Activated naive CD4-positive, alpha-beta T cell treated with anti-CD3 and anti-CD28 coated beads, Interleukin-2, amount 50 U/mL, for 16 hours (primary cell): ENCODE data around the gene DIAPH3.

ENCODE experiments used
- DNase-seq: peaks from one replicate; pipeline ENCODE4 v3.0.0-alpha.2; 2020

The DIAPH3 gene

DNA sequence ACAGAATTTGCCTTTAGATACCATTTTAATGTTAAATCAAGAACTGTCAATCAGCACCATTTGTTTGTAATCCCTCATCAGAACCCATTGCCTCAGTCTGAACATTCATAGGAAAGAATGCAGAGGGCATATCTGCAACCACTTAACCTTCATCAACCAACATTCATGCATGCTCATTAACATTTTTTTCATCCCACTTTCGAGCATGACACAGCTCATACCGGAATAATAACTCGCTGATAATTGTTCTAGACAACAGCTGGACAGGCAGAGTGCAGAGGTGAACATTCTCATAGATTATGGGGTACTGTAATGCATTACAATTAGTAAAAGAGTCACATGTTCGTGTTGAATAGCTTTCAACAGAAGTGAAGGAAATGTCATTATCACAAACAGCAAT, 216.8 kb downstream of the DIAPH3 start:
- no peak for DNase-seq

DNA sequence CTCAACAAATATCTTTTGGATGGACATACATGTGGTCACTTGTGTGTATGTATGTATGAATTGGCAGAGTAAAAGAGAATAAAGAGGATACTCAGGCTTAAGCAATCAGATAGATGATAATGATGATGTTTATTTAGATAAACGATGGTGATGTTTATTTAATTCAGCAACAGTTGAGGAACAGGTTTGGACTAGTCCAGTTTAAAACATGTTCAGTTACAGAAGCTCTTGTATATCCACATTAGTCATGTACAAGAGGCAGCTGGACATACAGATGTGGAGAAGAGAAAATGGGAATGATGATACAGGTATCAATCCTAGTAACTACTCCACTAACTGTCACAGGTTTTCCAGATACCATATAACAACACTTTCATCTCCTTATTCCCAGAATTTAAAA, 232.1 kb downstream of the DIAPH3 start:
- no peak for DNase-seq

DNA sequence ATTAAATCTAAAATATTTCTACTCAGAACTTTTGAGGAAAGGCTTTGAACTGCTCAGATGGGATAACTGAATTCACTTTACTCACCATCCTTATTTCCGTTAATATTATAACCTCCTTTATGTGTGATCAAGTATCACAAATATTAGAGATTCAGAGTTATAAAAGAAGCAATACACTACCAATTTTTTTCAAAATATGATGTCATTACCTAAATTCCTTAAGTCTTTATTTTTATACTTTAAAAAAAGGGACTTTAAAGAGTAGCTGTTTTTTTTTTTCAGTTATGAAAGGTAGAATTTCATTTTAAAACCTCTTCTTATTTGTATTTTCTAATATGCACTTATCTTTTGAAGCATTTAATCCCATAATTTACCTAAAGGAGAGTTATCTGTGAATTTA, 239.5 kb downstream of the DIAPH3 start:
- DNase-seq = no peak

DNA sequence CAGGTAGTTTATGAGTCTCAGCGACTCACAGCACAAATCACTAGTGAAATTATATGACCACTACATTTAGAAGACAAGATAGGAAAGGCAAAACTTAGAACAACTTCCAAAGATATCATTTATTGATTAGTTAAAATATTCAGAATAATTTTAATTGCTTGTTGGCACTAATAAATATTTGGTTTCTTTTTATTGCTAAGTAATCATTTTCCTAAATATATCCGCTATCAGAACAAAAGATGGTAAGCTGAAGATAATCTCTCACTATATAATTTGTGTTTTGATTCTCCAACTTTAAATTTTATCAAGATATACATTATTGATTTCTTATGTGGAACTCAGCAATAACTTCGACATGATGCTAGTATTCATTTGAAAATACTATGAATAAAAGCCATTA, 248.5 kb downstream of the DIAPH3 start:
- no peak for DNase-seq

DNA sequence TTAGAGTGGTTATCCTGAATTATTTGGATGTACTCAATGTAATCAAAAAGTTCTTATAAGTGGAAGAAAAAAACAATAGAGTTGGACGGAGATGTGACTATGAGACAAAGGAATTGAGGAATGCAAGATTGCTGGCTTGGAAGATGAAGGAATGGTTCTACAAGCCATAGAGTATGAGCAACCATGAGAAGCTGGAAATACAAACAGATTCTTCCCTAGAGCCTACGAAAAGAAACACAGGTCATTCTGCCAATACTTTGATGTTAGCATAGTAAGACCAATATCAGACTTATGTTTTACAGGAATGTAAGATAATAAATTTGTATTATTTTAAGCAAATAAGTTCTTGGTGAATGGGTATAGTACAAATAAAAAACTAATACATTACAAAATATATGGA, 249.2 kb downstream of the DIAPH3 start:
- DNase-seq = no peak

DNA sequence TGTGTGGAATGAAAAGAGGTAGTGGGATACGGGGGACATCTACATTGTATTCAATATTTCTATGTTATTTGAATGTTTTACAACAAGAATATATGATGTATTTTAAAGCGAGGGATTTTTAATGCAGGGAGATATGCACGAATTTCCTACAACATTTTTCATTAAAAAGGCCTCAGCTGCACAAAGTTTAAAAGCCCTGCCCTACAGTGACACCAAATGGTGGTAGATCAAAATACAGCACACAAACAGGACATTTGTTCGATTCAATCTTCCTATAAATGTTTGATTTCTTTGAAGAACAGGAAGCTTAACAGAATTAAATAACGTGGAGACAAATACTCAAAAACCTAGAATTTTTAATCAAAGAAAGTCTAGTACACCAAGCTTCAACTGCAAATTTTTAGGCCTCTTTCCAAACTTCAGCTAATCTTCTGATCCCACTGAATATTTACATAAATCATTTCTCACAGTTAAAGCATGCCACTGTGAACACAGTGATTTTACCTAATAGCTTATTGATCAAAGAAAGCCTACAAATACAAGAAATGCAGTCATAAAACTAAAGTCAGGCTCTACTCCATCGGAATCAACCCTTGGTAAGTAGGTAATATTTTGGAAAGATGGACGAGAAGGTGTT, 257.2 kb downstream of the DIAPH3 start:
- no peak for DNase-seq

DNA sequence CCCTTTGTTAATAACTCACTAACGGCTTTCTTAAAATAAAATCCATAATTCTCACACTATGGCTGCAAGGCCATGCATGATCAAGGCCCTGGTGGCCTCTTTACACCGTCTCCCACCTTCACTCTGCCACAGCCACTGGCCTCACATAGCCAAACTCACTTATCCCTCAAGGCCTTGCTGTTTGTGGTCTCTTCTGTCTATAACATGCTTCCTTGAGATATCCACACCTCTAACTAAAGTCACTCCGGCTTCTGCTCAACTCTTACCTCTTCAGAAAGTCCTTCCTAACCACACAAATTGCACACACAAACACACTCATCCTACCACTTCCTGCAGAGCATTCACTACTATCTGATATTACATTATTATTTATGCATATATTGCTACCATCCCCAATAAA, 262.5 kb downstream of the DIAPH3 start:
- DNase-seq = no peak

DNA sequence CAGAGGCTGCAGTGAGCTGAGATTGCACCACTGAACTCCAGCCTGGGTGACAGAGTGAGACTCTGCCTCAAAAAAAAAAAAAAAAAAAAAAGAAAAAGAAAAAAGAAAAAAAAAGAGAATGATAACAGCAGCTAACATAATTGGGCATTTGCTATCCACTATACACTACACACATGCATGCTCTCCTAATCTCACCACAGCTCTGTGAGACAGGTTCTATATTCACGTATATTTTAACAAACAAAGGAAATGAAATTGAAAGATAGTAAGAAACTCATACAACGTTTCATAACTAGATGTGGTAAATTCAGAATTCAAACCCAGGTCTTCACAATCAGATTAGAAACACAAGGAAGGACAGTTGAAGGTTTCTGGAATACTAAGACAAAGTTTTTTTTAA, 265.7 kb downstream of the DIAPH3 start:
- DNase-seq = no peak

DNA sequence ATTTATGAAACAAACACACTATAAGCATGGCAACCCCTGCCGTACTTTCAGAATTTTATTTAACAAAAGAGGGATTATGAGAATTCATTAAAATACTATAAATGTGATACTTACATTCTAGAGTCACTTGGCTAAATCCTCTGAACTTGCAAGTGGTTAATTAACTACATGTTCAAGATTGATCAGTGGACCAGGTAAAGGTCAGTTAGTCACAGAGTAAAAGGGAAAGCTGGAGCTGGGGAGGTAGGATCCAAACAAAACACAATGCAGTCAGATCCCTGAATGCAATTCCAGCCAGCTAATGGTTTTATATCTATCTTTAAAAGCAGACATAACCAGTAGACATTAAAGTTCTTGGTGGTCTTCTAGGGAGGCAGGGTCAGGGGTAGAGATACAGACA, 270.5 kb downstream of the DIAPH3 start:
- DNase-seq = no peak

DNA sequence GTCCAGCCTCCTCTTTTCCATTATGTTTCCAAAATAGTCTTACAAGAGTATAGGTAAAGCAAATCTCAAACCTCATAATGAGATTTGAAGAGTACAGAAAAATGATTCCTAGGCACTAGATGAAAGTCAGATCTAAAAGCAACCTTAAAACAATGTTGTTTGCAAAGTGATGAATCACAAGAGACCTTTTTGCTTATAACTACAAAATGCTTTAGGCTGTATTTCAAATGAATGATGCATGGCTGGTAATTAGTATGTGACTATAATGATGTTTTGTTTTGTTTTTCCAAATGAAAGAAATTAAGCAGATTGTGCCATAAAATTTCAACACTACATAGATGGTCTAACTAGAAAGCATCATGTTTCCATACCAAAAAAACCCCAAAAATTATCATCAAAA, 272.7 kb downstream of the DIAPH3 start:
- DNase-seq = no peak

DNA sequence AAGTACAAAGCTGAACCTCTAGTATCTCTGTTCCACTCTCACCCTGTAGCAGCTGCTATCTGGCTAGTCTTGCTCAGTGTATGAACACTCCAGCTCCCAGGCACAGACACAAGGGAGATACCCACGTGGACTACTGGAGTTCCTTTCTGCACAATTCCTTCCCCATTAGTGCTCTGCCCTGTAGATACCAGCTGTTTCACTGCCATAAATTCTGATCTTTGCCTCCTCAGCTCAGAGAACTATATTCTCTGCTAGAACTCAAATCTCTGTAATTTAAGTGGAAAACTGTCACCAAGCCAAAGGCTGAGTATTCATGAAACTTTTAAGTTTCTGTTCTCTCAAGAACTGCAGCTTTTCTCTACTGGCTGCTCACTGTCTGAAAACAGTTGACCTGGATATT, 273.7 kb downstream of the DIAPH3 start:
- DNase-seq = no peak

DNA sequence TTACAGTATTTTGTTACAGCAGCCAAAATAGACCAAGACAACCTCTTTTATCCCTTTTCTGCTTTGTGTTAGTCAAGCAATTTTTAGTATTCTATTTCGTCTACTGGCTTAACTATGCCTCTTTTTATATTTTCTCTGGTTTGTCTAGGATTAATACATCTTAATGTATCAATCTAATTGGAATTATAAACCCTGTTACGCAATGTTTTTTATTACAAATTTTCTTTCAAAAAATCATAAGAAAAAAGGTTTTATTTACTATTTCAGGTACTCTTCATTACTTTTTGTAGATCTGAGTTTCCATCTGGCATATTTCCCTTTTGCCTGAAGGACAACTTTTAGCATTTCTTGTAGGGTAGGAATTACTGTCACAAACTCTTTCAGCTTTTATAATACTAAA, 275.3 kb downstream of the DIAPH3 start:
- DNase-seq = no peak

DNA sequence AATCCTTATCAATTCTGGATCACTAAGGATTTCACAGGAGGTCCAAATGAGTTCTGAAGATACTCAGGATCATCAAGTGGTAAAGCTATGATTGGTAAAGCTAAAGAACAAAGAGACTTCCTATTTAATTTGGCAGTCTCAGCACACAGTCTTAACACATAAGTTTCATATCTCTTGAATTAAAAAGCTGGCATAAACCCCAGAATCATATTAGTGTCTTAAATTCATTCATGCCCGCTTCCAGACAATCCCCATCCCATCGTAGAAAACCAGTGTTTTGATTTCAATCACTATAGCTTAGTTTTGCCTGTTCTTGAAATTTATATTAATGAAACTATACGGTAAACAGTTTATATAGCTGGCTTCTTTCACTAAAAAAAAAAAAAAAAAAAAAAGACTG, 278.7 kb downstream of the DIAPH3 start:
- DNase-seq = no peak

DNA sequence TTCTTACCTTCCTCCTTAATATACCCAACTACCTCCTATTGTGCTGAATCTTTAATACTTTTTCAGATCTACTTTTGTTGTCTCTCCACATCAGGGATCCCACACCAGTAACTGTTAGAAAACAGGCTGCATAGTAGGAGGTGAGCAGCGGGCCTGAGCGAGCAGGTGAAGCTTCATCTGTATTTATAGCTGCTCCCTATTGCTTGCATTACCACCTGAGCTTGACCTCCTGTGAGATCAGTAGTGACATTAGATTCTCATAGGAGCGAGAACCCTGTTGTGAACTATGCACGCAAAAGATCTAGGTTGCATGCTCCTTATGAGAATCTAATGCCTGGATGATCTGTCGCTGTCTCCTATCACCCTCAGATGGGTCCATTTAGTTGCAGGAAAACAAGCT, 279.8 kb downstream of the DIAPH3 start:
- DNase-seq = no peak

DNA sequence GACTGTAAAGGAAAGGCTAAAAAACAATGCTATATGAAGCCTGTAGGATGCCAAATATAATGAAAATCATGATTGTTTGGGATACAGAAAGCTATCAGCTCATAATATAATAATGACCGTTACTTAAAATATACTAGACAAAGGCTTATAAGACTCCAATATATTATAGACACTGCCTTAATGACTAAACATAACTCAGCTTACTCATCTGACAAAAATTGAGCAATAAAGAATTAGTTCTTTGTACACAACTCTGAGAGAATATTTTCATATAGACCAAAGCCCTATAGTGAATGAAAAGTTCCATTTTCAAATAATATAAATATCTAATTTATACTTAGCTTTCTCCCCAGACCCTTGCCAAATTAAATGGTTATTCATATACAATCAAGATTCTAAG, 283.3 kb downstream of the DIAPH3 start:
- DNase-seq = no peak

DNA sequence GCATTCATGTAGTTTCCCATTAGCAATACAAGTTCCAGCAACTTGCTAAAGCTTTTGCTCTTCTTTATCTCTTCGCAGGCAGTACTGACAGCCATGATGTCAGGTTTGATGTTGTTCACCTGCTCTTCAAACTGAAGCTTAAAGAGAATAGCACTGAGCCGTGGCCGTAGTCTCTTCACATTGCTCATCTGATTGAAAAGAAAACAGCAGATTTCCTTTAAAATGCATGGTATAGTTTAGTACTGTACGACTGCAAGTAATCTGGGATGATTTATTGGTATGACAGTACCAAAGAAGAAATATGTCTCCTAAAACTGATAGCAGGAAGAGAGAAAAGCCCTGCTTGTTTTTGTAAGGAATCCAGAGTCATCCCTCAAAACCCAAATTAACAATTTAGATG, 284.4 kb downstream of the DIAPH3 start:
- DNase-seq = no peak

DNA sequence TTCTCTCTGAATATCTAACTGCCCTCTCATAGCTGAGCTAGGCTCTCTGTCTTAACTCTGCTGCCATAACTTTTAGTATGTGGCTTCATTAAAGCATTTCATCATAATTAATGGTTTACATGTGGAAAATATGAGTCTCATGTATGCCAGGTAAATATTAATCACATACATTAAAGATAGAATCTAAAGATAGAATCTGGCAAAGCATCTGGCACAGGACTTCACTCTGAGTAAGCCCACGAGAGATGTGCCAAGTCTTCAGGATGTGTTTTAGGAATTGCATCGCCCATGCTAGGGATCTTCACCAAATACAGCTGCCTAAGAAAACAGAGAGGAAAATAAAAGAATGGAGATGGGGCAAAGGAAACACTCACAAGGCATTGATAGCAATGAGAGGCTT, 285.8 kb downstream of the DIAPH3 start:
- DNase-seq = no peak

DNA sequence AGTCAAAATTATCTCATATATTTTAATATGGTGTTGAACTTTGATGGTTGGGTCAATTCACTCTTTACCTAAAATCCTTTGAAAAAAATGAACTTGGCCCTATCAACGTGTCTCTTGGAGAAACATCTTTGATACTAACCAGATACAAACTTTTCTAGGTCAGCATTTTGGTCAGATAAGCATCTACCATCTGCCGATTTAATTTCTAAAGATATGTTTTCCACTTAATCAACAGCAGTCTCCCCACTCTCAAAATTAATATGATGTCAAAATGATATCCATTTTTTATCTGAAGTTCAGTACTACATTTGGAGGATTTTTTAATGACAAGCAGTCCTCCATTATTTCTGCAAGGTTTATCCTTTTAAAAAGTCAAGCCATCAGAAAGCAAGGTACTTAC, 288.8 kb downstream of the DIAPH3 start:
- DNase-seq = no peak

DNA sequence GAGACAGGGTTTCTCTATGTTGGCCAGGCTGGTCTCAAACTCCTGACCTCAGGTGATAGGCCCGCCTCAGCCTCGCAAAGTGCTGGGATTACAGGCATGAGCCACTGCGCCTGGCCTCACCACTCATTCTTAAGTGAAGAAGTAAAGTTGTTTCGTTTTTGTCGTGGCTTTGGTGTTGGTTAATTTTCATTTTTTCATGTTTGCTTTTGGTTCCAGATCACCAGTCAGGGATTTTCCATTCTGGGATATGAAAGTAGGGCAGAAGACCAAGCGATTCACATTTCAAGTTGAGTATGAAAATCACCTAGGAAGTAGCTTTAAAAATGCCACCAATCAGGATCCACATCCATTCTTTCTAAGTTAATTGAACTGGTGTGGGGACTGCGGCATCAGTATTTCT, 289.9 kb downstream of the DIAPH3 start:
- DNase-seq = no peak

DNA sequence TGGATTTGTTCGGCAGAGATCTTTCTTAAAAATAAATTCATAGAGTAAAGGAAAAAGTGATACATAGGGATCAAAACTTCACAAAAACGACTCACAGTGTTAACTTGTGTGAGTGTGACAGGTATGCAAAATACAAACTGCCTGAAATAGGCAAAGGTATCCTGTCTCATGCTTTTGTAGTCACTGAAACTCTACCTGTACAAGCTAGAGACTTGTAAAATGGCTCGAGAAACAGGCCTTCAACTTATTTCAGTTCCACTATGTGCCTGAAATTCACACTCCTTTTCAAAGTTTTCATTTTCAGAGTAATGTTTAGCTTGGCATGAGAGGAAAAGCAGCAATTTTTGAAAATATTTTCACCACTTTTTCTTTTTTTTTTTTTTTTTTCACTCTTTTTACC, 290.4 kb downstream of the DIAPH3 start:
- no peak for DNase-seq

DNA sequence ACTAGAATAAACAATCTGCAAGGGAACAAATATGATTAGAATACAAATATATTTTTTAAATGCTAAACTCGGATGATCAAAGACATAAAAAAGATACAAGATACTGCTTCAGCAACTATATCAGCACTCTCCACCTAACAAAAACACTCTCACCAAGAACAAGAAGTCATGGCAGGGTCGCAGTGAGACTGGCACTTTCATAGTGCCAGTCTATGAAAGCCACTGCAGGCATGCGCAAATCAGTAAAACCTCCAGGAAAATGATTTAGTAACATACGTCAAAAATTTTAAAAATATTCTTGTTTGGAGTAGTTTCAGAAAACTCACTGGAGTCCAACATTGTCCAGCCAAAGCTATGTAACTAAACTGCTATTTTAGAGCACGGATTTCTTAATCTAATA, 295.9 kb downstream of the DIAPH3 start:
- DNase-seq = no peak

DNA sequence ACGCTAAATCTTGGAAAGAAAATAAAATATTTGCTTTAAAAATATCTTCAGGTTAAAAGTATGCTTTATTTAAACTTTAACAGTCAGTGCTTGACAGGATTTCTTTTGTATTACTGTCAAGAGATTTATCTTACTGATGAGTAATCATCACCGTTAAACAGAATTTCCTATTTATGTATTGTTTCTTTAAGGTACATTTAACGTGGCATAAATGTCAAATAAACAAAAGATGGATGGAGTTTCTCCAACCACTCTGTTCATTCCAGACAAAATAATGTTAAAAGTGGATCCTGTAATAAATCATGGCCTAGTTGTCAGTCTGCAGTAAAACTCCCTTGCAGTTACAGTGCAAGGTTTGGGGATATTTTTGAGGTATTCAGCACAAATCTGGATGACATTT, 298.3 kb downstream of the DIAPH3 start:
- DNase-seq = no peak

DNA sequence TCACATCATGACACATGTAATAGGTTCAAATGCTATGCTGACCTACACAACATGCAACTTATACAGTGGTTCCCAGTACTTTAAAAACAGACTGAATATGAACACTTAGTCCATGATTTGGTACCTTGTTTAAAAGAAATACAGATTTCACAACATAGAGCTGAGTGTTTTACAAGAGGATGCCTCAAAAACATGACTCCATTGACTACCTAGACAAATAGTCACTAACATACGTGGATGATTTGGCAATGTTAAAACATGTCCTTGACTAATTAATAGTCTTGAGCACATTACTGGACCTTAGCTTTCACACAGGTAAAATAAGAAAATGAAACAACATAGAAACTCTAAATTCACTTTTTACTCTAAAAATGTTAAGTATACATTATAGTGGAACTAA, 300.1 kb downstream of the DIAPH3 start:
- DNase-seq = no peak

DNA sequence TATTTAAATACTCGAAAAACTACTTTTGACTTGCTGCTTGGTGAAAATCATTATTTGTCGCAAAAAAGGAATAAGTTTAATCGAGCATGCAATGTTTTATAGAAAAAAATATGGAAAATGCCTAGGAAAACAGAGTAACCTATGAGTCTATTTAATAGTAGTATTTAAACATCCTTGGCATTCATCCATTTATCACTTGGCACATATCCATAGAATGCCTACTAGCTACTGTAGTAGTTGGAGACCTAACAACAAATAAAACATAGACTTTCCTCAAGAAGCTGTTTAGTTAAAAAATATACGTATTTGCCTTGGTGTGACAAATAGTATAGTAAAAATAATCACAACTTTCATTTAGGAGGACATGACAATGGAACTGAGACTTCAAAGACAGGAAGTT, 302.1 kb downstream of the DIAPH3 start:
- no peak for DNase-seq

DNA sequence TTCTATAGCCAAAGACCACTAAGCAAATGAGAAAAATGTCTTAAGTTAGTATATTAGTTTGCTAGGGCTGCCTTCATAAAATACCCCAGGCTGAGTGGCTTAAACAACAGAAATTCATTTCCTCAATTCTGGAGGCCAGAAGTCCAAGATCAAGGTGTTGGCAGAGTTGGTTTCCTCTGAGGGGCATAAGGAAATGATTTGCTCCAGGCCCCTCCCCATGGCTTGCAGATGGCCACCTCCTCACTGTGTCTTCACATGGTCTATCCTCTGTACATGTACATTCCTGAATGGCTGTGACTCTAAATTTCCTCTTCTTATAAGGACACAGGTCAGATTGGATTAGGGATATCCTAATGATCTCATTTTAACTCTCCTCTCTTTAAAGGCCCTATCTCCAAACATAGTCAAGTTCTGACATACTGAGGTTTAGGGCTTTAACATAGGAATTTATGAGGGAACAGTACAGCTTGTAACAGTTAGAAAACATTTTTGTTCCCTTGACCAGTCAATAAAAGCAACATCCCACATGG, 307.4 kb downstream of the DIAPH3 start:
- DNase-seq = no peak
